Activated CD4-positive, CD25-positive, alpha-beta regulatory T cell (primary cell): ENCODE results near the gene UVRAG.
"Not testable (repeated sequence)": the region's sequence is repeated elsewhere in the genome, so short reads cannot be mapped to it uniquely, and the experiment has no call there.

Experiments
- DNase-seq, 4 experiments: peaks; one replicate each; lab custom pipeline; 2025; lab: John Stamatoyannopoulos, UW

UVRAG gene

GRCh38 chr11:75878933-75879332 lies 63.9 kb downstream of the UVRAG start:
- DNase-seq = no peak

DNA sequence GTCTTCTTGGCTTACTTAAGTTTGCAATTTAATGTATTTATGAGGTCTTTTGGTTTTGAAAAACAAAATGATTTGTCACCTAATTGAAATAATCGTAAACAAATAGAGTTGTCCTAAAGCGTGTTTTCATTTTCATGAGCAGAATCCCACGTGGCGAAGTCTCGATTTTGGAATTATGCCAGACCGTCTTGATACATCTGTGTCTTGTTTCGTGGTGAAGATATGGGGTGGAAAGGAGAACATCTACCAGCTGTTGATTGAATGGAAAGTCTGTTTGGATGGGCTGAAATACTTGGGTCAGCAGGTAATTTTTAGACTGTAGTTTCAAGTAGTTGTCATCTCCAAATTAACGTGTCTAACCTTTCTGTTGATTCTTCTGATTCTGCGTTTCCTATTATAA lies 64.7 kb downstream of the UVRAG start:
- no peak for DNase-seq

DNA sequence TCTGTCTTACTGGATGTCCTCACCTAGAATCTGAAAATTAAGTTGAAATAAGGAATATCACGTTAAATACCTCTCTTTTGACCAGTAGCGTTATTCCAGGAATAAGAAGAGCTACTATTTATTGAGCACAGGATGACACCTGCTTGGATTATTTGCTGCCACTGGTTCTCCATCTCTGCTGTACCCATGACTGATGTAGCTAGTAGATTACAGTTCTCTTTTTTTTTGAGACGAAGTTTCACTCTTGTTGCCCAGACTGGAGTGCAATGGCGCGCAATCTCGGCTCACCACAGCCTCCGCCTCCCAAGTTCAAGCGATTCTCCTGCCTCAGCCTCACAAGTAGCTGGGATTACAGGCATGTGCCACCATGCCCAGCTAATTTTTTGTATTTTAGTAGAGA lies 65.3 kb downstream of the UVRAG start:
- not testable (repeated sequence) for DNase-seq

DNA sequence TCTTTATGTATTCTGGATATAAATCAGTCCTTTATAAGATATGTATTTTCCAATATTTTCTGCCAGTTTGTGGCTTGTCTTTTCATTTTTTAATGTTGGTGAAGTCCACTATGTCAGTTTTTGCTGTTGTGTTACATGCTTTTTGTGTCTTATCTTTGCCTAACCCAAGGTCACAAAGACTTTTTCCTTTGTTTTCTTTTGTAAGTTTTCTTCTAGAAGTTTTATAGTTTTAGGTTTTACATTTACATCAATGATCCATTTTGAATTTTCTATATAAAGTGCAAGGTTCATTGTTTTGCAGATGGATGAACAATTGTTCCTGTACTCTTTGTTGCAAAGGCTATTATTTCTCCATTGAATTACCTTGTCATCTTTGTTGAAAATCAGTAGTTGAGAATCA lies 69.3 kb downstream of the UVRAG start:
- no peak for DNase-seq

GRCh38 chr11:75888416-75888815 lies 73.4 kb downstream of the UVRAG start:
- DNase-seq = no peak

DNA sequence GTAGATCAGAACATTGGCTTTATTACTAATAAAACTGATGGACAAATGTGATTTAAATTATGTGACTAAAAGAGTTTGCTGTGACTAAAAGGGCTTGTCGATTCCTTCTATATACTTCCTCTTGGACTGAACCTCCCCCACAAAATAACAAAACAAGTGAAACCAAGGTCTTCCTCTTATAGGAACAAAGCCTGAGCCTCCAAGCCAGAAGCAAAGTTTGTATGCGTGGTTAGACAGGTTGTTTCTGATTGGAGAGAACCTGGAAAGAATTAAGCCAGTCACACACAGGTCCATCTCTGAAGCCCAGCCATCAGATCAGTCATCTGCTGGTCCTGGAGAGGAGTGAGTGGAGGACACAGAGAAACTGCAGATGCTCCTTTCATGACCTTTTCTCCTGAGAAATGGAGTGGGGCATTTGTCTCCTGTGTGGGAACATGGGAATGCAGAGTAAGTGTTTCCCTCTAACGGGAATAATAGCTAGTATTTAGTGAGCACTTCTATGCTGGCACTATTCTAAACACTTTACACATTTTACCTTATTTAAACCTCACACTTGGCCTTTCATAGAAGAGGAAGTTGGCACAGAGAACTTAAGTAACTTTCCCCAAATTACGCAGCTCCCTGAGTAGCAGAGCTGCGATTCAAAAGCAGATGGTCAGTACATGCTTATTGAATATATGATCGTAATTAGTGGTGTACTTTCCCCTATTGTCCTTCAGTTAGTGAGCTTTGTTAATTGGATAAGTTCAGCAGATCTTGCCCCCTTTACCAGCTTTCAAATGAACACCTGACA lies 77.1 kb downstream of the UVRAG start:
- no peak for DNase-seq

- no peak for DNase-seq
These were observed 78.2 kb downstream of the UVRAG start for GRCh38 chr11:75893251-75893650.

DNA sequence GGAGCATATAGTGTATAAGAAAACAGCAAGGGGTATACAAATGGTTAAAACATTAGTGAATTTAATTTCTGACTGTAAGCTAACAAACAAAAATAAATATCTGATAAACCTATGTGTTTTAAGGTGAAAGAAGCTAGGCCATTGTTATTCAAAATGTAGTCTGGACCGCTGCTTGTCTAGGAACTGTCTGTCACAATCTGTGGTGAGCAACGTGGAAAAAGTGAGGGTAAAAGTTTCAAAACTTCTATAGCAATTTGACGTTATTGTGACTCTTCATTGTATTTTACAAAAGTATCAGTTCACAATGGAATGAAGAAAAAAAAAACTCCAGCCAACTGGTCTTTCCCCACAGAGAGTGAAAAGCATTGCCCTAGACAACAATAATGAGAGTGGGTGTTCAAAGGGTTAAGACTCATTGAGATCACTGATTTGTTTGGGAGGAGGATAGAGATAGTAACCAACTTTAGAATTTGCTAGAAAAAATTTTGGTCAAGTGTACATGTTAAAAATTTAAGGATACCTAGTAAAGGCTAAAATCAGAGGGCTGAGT lies 79.1 kb downstream of the UVRAG start:
- no peak for DNase-seq

DNA sequence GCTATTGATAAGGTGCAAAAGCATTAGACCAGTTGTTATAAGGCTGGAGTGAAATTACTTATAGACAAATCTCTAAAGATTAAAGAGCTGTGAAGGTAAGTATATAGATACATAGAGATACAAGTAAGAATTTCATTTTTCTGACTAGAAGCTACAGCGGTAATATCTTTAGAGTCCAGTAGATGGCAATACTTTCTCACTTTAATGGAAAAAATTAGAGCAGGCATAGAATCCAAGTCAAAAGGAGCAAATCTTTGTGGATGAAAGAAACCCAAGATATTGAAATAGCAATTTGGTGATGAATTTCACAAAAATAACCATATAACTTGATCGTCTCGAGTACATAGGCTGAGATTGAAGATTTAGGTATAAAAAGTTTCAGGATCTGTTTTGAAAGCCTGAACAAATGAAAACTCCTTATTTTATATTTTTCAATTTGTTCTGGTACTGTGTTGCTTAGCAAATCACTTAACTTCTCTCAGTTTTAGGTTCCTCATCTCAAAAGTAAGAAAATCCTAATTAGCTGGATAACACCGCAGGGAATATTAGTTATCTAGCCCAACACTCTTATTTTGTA lies 81.9 kb downstream of the UVRAG start:
- DNase-seq = no peak

DNA sequence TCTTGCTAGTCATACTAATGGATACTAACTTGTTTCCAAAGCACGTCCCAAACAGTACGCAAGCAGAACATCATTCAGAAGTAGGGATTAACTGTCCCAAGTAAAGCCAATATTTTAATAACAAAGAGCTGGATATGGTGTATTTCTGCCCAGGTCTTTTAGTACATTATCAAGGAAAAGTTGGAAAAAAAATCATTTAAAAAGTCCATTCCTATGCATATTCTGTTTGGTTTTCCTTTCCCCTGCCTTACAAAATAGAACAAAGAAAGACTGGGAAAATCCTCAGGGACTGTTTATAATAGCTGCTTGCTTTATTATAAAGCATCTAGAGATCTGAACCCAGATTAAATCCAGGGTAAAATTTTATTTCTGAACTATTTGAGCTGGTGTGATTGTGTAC lies 83.9 kb downstream of the UVRAG start:
- no peak for DNase-seq

GRCh38 chr11:75899806-75900205 lies 84.8 kb downstream of the UVRAG start:
- DNase-seq = no peak

DNA sequence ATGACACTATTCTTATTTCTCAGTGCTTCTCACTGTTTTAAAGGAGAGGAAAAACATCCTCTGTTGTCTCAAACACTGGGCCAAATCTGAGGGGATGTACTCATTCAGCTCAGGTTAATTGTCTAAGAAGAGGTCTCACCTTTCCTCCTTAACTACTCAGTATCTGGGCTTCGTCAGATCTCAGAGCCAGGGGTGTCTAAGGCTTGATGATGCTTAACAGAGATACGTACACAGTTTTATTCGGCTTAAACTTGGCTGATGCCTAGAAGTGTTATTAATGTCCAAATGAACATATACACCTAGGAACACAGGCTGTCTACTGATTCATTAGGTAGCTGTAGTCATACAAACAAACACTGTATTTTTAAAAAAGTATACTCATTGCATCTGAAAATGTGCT lies 85.8 kb downstream of the UVRAG start:
- no peak for DNase-seq

DNA sequence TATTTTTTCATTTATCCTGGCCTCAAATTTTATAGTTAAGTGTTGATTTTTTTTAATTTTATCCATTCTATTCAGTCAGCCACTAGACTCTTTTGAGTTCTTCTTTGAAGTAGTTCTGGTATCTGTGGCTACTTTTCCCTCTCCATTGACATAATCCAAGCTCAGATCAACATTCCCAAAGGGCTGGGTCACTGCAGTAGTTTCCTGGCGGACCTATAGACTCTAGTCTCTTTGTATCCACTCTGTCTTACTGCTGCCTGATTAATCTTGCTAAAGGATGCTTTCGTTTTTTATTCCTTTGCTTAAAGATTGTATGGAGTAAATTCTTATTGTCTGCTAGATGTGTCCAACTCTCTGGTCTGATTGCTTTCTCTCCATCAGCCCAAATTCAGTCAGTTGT lies 87.6 kb downstream of the UVRAG start:
- no peak for DNase-seq

DNA sequence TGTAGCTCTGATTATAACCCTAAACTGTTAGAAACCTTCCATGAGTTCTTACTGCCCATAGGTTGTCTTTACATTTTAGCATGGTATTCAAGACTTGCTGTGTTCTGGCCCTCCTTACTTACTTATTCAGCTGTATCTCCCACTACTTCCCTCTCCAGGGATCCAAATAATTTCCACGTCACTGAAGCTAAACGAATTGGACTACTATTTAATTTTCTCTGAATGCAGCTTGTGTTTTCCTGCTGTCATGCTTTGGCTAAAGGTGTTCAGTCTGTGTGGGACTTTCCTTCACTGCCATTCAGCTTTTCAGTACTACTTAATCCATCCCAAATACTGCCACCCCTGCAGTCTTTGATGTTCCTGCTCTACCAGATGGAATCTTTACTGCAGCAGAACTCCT lies 88.3 kb downstream of the UVRAG start:
- DNase-seq = no peak

DNA sequence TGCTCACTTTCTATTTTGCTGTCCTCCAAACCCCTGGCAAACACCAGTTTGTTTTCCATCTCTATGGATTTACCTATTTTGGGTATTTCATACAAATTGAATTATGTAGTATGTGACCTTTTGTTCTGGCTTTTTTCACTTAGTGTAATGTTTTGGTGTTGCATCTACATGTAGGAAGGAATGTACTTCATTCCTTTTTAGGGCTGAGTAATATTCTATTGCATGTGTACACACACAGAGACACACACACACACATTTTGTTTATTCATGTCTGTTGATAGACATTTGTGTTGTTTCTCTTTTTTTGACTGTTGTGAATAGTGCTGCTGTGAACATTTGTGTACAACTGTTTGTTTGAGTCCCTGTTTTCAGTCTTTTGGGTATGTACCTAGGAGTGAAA lies 90.4 kb downstream of the UVRAG start:
- DNase-seq = no peak

DNA sequence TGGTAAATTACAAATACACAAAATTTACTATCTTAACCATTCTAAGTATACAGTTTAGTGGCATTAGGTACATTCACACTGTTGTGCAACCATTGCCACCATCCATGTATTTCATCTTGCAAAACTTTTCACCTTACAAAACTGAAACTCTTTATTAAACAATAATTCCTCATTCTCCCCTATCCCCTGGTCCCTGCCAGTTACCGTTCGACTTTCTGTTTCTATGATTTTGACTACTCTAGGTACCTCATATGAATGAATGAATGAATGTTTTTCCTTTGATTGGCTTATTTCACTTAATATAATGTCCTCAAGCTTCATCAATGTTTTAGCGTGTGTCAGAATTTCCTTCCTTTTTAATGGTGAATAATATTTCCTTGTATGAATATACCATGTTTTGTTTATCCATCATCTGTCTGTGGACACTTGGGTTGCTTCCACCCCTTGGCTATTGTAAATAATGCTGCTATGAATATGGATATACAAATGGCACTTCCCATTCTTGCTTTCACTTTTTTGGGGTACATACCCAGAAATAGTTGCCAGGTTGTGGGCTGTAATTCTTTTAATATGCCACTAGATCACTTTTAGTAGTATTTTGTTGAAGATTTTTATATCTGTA lies 93.0 kb downstream of the UVRAG start:
- no peak for DNase-seq

DNA sequence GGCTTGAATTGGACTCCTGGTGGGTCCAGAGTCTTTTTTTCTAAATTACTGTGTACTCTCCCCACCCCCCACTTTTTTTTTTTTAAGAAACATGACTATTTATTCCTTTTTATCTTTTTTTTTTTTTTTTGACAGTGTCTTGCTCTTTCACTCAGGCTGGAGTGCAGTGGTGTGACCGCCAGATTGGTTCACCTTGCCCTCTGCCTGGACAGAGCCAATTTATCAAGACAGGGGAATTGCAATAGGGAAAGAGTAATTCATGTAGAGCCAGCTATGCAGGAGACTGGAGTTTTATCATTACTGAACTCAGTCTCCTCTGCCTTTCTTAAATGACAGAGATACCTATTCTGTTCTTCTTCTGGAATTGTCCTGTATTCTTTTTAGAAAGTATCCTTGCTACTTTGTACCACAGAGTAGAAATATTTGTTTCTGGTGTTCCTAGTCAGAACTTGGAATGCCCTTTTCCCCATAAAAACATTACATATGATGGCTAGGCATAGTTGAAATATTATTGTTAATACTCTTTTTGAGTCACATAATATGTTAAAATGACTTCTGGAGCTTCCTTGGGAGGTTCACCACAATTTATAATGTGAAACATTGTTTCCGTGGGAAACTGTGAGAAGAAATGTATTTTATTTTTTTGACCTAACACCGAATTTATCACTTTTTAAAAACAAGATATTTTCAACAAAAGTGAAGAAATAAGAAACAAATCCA lies 95.6 kb downstream of the UVRAG start:
- no peak for DNase-seq

GRCh38 chr11:75911459-75911858 lies 96.4 kb downstream of the UVRAG start:
- no peak for DNase-seq

DNA sequence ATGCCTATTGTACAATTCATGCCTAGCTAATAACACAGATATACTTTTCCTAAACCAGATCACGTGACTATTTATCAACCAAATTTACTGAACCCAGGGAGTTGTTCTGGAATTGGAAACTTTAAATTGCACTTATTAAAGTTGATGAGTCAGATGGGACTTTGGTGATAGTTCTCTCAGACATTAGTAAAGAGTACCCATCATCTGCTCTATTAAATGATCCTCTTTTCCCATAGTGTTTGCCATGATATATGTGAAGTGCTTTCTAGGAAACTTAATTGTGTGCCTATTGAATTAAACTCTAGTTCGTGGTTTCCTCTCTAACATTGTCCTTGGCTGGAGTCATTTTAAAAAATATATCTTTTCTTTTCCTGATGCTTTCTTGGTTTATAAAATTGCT lies 99.0 kb downstream of the UVRAG start:
- DNase-seq = no peak

DNA sequence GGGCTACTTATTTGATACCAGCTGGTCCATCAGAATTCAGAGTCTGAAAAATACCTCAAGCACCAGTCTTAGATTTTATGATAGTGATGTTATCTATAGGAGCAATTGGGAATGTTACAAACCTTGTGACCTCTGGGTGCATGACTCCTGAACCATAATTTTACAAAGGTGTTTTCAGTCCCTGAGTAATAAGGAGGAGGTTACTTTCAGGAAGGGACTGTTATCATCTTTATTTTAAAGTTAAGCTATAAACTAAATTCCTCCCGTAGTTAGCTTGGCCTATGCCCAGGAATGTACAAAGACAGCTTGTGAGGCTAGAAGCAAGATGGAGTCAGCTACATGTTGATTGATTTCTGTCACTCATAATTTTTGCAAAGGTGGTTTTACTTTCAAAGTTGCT lies 101.9 kb downstream of the UVRAG start:
- DNase-seq = no peak

DNA sequence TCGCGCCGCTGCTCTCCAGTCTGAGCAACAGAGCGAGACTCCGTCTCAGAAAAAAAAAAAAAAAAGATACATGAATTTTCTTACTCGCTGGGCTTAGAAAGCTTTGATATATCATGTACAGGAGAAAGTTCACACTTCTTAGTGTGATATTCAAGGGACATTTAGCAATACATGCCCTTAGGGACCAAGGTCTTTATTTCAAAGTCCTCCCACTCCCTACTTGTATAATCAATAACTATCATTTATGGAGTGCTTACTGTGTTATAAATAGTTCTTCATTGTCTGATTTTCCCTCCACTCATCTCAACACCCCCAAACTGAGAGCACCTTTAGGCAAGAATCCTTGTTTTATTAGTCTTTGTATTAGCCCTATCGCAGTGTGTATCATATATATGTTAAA lies 103.3 kb downstream of the UVRAG start:
- no peak for DNase-seq

- no peak for DNase-seq
These were observed 104.5 kb downstream of the UVRAG start for GRCh38 chr11:75919525-75919924.

DNA sequence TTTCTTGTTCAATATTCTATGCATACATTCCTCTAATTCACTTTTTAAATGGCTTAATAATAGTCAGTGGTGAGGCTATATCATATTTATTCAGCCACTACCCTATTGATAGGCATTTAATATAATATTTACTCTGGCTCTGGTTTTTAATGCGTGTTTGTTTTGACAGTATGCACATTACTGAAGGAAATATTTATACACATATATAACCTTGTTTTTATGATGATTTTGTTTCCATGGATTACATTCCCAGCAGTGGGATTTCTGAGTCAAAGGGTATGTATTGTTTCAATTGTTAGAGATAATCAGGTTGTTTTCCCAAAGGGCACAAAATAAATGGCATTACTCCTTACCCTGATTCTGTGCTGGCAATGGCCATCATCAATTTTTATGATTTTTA lies 105.8 kb downstream of the UVRAG start:
- no peak for DNase-seq
